Bronchial epithelial cell (primary cell): ENCODE measurements around the gene GPT2. TPM values are rescaled to one million over a fixed set of nuclear protein-coding genes. Genes with fewer than 3 reads are reported as not detected.

Source experiments
- DNase-seq: peaks from one replicate; pipeline ENCODE4 v3.0.0-alpha.2; 2010; ENCODE audit warnings: low read depth
- FAIRE-seq: peaks from 2 replicates; lab custom pipeline; 2011; peaks lifted over from hg19 to GRCh38; lab: Jason Lieb, UNC
- H3K27me3 ChIP-seq: 2 replicates; pipeline ENCODE4 v1.5.1; 2011; ENCODE audit warnings: low read length; ENCODE audit not compliant: control insufficient read depth, insufficient read depth
- H3K36me3 ChIP-seq: 2 replicates; pipeline ENCODE4 v1.5.1; 2011; ENCODE audit warnings: low read length; ENCODE audit not compliant: control insufficient read depth, insufficient read depth
- H3K4me3 ChIP-seq: 2 replicates; pipeline ENCODE4 v1.5.1; 2011; ENCODE audit warnings: mild to moderate bottlenecking, low read depth, low read length, control low read depth
- total RNA-seq: library from RNA; depleted of rRNA; stranded (reverse); fragments of >200 nt; gene quantifications from 2 replicates; pipeline ENCODE4 v1.2.1, GENCODE V29; 2014
- TF ChIP-seq, protein P1 (sequence below): IDR thresholded peaks from 2 replicates; pipeline ENCODE4 v1.5.1; 2011; ENCODE audit warnings: mild to moderate bottlenecking, moderate library complexity, low read length, control low read depth, inconsistent platforms; ENCODE audit not compliant: insufficient read depth, severe bottlenecking

The GPT2 gene, protein sequence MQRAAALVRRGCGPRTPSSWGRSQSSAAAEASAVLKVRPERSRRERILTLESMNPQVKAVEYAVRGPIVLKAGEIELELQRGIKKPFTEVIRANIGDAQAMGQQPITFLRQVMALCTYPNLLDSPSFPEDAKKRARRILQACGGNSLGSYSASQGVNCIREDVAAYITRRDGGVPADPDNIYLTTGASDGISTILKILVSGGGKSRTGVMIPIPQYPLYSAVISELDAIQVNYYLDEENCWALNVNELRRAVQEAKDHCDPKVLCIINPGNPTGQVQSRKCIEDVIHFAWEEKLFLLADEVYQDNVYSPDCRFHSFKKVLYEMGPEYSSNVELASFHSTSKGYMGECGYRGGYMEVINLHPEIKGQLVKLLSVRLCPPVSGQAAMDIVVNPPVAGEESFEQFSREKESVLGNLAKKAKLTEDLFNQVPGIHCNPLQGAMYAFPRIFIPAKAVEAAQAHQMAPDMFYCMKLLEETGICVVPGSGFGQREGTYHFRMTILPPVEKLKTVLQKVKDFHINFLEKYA
- 41.3 and 48.0 TPM in 2 replicates for total RNA-seq

- DNase-seq (peak; percentile 81), FAIRE-seq (no peak)
- TF ChIP-seq, protein P1, sequence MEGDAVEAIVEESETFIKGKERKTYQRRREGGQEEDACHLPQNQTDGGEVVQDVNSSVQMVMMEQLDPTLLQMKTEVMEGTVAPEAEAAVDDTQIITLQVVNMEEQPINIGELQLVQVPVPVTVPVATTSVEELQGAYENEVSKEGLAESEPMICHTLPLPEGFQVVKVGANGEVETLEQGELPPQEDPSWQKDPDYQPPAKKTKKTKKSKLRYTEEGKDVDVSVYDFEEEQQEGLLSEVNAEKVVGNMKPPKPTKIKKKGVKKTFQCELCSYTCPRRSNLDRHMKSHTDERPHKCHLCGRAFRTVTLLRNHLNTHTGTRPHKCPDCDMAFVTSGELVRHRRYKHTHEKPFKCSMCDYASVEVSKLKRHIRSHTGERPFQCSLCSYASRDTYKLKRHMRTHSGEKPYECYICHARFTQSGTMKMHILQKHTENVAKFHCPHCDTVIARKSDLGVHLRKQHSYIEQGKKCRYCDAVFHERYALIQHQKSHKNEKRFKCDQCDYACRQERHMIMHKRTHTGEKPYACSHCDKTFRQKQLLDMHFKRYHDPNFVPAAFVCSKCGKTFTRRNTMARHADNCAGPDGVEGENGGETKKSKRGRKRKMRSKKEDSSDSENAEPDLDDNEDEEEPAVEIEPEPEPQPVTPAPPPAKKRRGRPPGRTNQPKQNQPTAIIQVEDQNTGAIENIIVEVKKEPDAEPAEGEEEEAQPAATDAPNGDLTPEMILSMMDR = no peak
- no peaks in the 10 kb centered on the region for H3K27me3 ChIP-seq
- peak within 1 kb of the TSS; percentile 81 for H3K4me3 ChIP-seq
- peaks cover 14% of the 10 kb centered on the region for H3K36me3 ChIP-seq
Observed at GRCh38 chr16:46883690-46884512, at the start of gene GPT2. TSS of gene GPT2 (plus strand) at chr16:46884362. CDS start at chr16:46884716, 354 bp downstream.

- DNase-seq (peak; percentile 64), FAIRE-seq (no peak)
- TF ChIP-seq, protein P1 = no peak
- Histone ChIP-seq H3K4me3 (no peak overlapping the region), H3K27me3 (no peaks in the 10 kb centered on the region), H3K36me3 (no peaks in the 10 kb centered on the region)
Observed at GRCh38 chr16:46836534-46837530, 47.3 kb upstream of the GPT2 start.

DNA sequence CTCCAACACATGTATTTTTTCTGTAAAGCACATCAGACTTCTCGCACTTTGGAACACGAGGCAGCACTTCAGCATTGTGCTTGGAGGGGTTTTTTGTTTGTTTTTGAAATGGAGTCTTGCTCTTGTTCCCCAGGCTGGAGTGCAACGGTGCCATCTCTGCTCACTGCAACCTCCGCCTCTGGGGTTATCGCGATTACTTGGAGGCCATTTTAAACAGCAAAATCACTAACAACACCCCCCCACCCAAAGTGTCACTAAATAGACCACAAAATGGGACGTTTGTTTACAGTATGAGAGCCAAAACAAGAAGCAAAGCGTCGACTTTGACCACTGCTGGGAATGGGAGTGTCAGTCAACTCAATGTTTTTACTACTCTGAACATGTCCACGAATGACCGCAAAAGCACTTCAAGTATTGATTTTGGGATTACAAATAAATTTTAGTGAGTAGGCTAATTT, 44.1 kb upstream of the GPT2 start:
- TF ChIP-seq, protein P1 = no peak
- no peak for FAIRE-seq
- DNase-seq = no peak
- Histone ChIP-seq H3K36me3 (no peaks in the 10 kb centered on the region), H3K27me3 (no peaks in the 10 kb centered on the region), H3K4me3 (no peak overlapping the region)

GRCh38 chr16:46842192-46842895, 41.8 kb upstream of the GPT2 start:
- FAIRE-seq (no peak), DNase-seq (no peak)
- Histone ChIP-seq H3K36me3 (no peaks in the 10 kb centered on the region), H3K4me3 (no peak overlapping the region), H3K27me3 (no peaks in the 10 kb centered on the region)
- TF ChIP-seq, protein P1 = no peak
